ENCODE measurements around the gene FPR3. TPM values are rescaled to one million over a fixed set of nuclear protein-coding genes. Genes with fewer than 3 reads are reported as not detected.

The FPR3 gene
- total RNA-seq, 1 experiment from 2014 or later = not detected

- Histone ChIP-seq H4K20me1 (ENCODE audit: control insufficient read depth, insufficient read depth, insufficient read length) (no peaks in the 10 kb centered on the region), H3K23me2 (ENCODE audit: insufficient read length, low read depth, low read length, poor library complexity, severe bottlenecking) (no peaks in the 10 kb centered on the region), H3K23ac (ENCODE audit: insufficient read length, low read depth, low read length) (no peak overlapping the region), H3K27ac (ENCODE audit: insufficient read length, low read depth, low read length) (no peak overlapping the region), H2BK120ac (ENCODE audit: low read depth, low read length, poor library complexity, severe bottlenecking) (no peak overlapping the region), H3K79me2 (ENCODE audit: insufficient read depth, low read length) (no peaks in the 10 kb centered on the region), H4K8ac (replicated peaks; ENCODE audit: insufficient read length, low read depth, low read length) (no peak overlapping the region), H2BK15ac (ENCODE audit: low read depth, low read length) (no peak overlapping the region), H2AFZ (ENCODE audit: low read length) (no peak overlapping the region), H3K56ac (ENCODE audit: insufficient read length, low read depth, low read length) (no peak overlapping the region), H2BK12ac (ENCODE audit: insufficient read length, low read depth, low read length) (no peak overlapping the region), H2BK5ac (ENCODE audit: insufficient read length, low read length) (no peak overlapping the region), H3K14ac (ENCODE audit: insufficient read depth, low read length) (no peak overlapping the region), H3K9me3 (ENCODE audit: control insufficient read depth, low read depth, low read length) (peaks cover 12% of the 10 kb centered on the region), H4K5ac (ENCODE audit: insufficient read length, low read depth, low read length) (no peak overlapping the region), H3K4me2 (ENCODE audit: insufficient read depth, insufficient read length, low read length) (no peak overlapping the region), H3K4ac (ENCODE audit: low read depth, low read length) (no peak overlapping the region), H3K18ac (ENCODE audit: insufficient read length, low read depth, low read length) (no peak overlapping the region), H3K4me1 (ENCODE audit: insufficient read depth, low read length) (no peaks in the 10 kb centered on the region), H2AK5ac (ENCODE audit: insufficient read length, low read length) (no peak overlapping the region), H4K91ac (ENCODE audit: insufficient read length, low read depth, low read length) (no peak overlapping the region), H3K27me3 (ENCODE audit: insufficient read depth, low read length) (no peaks in the 10 kb centered on the region), H2BK20ac (ENCODE audit: low read depth, low read length, poor library complexity, severe bottlenecking) (no peak overlapping the region), H3K9ac (ENCODE audit: extremely low read depth, insufficient read length, low read length) (no peak overlapping the region), H3K79me1 (ENCODE audit: insufficient read depth, low read depth, low read length, poor library complexity, severe bottlenecking) (no peaks in the 10 kb centered on the region), H3T11ph (ENCODE audit: low read length) (no peak overlapping the region)
- Mint-ChIP-seq H3K27me3 (ENCODE audit: low read depth) (peaks cover 2% of the 10 kb centered on the region; the same call in 1 of the 2 replicates), H3K4me3 (no peak overlapping the region), H3K9me3 (peaks cover 96 to 97% of the 10 kb centered on the region in 2 experiments), H3K36me3 (ENCODE audit: insufficient read depth in 1 of 3, low read depth in 3 of 3) (peaks cover 0 to 22% (median 5%) of the 10 kb centered on the region in 3 experiments; a peak in 6 of 7 replicates), H3K27ac (no peak overlapping the region), H3K4me1 (no peaks in the 10 kb centered on the region)
- no peak for DNase-seq
- TF ChIP-seq, protein P1, sequence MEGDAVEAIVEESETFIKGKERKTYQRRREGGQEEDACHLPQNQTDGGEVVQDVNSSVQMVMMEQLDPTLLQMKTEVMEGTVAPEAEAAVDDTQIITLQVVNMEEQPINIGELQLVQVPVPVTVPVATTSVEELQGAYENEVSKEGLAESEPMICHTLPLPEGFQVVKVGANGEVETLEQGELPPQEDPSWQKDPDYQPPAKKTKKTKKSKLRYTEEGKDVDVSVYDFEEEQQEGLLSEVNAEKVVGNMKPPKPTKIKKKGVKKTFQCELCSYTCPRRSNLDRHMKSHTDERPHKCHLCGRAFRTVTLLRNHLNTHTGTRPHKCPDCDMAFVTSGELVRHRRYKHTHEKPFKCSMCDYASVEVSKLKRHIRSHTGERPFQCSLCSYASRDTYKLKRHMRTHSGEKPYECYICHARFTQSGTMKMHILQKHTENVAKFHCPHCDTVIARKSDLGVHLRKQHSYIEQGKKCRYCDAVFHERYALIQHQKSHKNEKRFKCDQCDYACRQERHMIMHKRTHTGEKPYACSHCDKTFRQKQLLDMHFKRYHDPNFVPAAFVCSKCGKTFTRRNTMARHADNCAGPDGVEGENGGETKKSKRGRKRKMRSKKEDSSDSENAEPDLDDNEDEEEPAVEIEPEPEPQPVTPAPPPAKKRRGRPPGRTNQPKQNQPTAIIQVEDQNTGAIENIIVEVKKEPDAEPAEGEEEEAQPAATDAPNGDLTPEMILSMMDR (conservative IDR thresholded peaks at IDR 0.05) = no peak
Observed at GRCh38 chr19:51821921-51822320, 27.0 kb downstream of the FPR3 start.

Data from H9 (cell line).